H1 (cell line): ENCODE data around the gene XAB2.

Source experiments
- CTCF ChIP-seq, 3 experiments: IDR thresholded peaks; 1 replicate in 2 of 3; 2 replicates in 1 of 3; pipeline versions ENCODE4 v1.5.1 to v1.6.1; 2011; ENCODE audit warnings: low read length in 3 of 3, mild to moderate bottlenecking in 3 of 3, inconsistent platforms in 2 of 3, low read depth in 1 of 3, moderate library complexity in 1 of 3; ENCODE audit not compliant: insufficient read depth in 1 of 3; ENCODE audit errors: control extremely low read depth in 1 of 3
- EP300 ChIP-seq, 2 experiments: IDR thresholded peaks; 1 replicate in 1 of 2; 2 replicates in 1 of 2; pipeline ENCODE4 v1.6.1; 2011 to 2012; ENCODE audit warnings: low read depth in 2 of 2, low read length in 2 of 2, mild to moderate bottlenecking in 2 of 2, borderline replicate concordance in 1 of 2, inconsistent platforms in 1 of 2, moderate library complexity in 1 of 2
- EZH2 ChIP-seq: fragments of 200-600 bp; sonication (generic); IDR thresholded peaks from 2 replicates; pipeline ENCODE4 v1.7.1; 2012; ENCODE audit warnings: low read depth, mild to moderate bottlenecking, moderate library complexity, low read length, inconsistent platforms; ENCODE audit not compliant: severe bottlenecking
- POLR2A ChIP-seq, 2 experiments: IDR thresholded peaks; 1 replicate in 1 of 2; 2 replicates in 1 of 2; pipeline ENCODE4 v1.6.1; 2011; ENCODE audit warnings: low read depth in 2 of 2, low read length in 2 of 2, mild to moderate bottlenecking in 2 of 2; ENCODE audit errors: control extremely low read depth in 1 of 2
- RFX5 ChIP-seq: IDR thresholded peaks from 2 replicates; pipeline ENCODE4 v1.6.1; 2011; ENCODE audit warnings: low read depth, low read length, improper control_type of control experiment, borderline replicate concordance
- ZNF274 ChIP-seq: IDR thresholded peaks from 2 replicates; pipeline ENCODE4 v1.7.0; 2012; ENCODE audit warnings: low read length, borderline replicate concordance; ENCODE audit errors: extremely low read depth

GRCh38 chr19:7611541-7612279, 17.6 kb downstream of the XAB2 start:
- TF ChIP-seq EZH2 = no peak
- TF ChIP-seq CTCF (IDR thresholded peaks at IDR 0.05; ENCODE audit: control extremely low read depth in 1 of 3, insufficient read depth in 1 of 3, low read depth in 1 of 3, low read length in 3 of 3) = no peak
- no peak for TF ChIP-seq EP300 (IDR thresholded peaks at IDR 0.05; ENCODE audit: borderline replicate concordance in 1 of 2, low read depth in 2 of 2, low read length in 2 of 2)
- TF ChIP-seq POLR2A (IDR thresholded peaks at IDR 0.05; ENCODE audit: control extremely low read depth in 1 of 2, low read depth in 2 of 2, low read length in 2 of 2) = no peak
- TF ChIP-seq RFX5 = no peak
- TF ChIP-seq ZNF274 = no peak
